GM15510 (cell line): ENCODE data around the gene DZIP1L.

ENCODE experiments used
- POLR2A ChIP-seq: IDR thresholded peaks from 3 replicates; pipeline ENCODE4 v1.6.1; 2011; ENCODE audit warnings: borderline replicate concordance; ENCODE audit not compliant: insufficient read length; ENCODE audit errors: extremely low read depth

Gene DZIP1L

DNA sequence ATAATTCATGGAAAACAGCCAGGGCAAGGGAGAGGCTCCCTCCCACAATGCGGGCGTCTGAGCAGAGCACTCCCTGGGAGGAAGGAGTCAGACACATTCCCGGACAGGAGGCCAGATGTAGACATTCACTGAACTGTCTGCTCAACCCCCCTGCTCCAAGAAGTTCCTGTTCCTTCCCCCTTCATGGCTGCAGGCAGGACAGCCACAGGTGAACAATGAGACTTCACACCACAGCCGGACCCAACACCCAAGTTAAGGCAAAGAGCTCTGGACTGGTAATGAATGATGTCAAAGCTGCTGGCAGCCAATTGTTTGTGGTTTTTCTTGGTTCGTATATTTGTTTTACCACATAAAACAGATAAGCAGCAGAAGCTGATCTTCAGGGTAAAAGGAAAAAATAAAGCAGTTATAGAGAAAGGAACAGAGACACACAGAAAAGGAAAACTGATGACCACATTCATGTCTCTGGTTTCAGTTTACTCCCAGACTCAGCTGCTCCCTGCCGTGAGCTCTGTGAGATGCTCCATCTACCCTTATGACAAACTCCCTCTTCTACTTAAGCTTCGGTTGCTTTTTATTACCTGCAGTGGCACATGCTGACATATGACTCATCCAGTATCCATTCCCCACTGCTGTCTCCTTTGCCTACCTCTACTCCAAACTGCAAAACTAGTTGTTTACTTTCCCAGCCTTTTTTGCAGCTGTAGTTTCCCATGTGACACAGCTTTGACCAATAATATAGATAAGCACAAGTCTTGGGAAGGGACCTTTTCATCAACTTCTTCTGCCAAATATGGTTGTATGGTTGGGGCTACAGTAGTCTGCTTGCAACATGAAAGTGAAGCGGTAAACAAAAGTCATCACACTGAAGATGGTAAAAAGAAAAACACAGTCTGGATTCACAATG, 33.1 kb downstream of the DZIP1L start:
- TF ChIP-seq POLR2A = no peak

DNA sequence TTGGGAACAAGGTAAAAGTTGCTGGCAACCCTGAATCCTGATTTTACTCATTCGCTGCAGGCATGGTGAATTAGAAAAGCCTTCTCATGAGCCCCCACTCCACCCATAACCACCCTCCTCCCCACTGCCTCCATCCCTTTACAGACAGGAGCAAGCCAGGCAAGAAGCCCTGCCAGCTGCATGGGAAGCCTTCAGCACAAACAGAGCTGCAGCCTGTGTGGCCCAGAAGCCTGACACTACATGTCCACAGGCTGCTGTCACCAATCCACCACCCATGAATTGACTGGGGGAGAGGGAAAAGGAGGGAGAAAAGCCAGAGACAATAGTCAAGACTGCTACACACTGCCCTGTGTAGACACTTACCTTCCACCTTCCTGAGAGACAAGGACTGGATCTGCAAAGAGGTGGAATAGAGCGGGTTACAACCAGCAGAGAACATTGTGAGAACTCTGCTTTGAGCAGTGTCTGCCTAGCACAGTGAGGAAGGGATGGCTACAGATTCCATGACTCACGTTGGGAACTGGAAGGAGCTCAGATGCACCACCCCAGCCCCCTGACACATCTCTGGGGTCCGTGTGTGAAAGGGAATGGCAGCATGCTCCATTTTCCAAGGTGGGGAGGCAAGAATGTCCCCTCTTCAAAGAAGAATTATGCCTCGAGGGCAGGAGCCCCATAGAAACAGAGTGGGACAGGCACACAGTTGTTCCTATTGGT, 33.9 kb downstream of the DZIP1L start:
- TF ChIP-seq POLR2A = no peak

DNA sequence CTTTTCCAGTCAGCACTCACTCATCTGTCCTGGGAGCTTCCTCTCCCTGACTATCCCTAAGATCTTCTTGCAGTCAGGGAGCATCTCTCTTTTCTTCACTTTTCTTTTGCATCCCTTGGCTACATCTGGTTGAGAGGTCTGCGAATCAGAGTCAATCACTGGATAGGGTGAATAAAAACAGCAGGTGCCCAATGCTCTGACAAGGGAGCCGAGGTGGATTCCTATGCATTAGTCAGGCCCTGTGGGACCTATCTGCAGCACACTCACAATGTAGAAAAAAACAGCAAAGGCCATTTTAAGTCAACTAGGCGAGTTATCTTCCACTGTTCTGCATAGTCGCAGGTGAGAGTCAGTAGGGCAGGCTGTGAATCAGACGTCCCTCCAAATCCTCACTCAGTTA, 35.5 kb downstream of the DZIP1L start:
- no peak for TF ChIP-seq POLR2A

- no peak for TF ChIP-seq POLR2A
Observed at GRCh38 chr3:138078901-138079344, 36.5 kb downstream of the DZIP1L start.

GRCh38 chr3:138078096-138078495, 37.3 kb downstream of the DZIP1L start:
- TF ChIP-seq POLR2A = no peak

DNA sequence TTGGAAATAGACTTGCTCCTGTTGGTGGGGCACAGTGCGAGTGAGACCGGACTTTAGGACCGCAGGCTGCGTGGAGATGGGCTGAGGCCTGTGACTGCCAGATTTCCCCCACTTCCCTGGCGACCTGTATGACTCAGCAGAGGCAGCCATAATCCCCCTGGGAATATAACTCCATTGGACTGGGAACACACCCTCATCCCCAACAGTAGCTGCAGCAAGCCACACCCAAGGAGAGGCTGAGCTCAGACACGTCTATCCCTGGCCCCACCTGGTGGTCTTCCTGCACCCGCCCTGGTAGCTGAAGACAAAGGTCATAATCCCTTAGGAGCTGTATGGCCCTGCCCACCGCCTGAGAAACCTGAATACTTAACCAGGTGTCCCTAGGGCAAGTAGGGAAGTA, 42.6 kb downstream of the DZIP1L start:
- TF ChIP-seq POLR2A = no peak

DNA sequence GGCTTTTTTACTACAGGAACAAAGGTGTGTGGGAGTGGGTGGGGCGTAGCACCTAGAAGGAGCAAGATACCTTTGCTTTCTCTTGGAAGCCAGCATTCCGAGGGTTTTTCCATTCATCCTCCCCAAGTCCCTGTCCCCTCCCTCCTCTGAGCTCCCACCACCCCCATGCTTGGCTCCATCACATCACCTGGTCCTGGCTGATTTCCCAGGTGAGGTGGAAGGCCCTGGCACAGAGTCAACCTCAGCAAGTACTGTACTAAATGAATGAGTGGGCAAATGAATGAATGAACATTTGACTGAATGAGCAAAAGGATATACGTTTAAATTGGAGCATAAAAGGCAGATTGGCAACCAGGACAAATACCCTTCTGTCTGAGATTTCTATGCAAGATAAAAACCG, 45.4 kb downstream of the DZIP1L start:
- TF ChIP-seq POLR2A = no peak

DNA sequence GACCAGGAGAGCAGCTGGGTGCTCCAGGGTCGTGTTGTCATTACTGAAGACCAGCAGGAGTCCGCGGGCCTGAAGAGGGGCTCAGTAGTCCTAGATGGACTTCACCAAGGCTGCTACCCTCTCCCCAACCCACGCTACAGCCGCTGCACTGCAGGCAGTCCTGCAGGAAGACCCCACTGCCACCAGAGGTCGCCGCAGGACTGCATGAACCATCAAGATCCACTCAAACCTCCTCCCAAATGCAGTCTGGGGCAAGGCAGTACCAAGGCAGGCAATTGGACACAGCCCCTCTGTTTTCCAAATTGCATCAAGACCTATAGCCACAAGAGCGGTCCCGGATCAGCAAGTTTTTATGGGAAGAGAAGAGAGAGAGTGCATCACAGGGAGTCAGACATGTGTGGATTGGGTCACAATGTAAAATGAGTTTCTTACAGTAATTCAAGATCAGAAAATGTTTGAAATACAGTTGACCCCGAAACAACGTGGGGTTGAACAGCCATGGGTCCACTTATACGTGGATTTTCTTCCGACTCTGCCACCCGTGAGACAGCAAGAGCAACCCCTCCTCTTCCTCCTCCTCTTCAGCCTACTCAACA, 46.7 kb downstream of the DZIP1L start:
- no peak for TF ChIP-seq POLR2A

- TF ChIP-seq POLR2A = no peak
Observed at GRCh38 chr3:138068046-138068445, 47.4 kb downstream of the DZIP1L start.

DNA sequence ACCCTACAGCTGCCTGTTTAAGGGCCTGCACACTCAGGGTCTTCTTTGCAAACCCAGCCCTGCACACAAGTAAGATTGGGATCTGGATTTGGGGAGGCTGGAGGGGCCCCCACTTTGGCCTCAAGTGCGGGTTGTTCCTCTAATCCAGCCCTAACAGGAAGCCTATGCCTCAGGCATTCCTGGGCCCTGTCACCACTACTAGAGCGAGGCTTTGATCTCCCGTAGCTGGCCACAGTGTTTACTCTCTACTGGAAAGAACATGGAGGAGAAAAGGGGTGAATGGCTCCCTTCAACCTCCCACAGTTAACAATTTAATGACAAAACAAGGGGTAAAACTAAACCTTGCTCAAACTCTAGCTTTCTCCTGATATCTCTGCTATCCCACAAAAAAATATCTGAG, 48.4 kb downstream of the DZIP1L start:
- TF ChIP-seq POLR2A = no peak

- TF ChIP-seq POLR2A = no peak
Observed at GRCh38 chr3:138066383-138066782, 49.0 kb downstream of the DZIP1L start.

DNA sequence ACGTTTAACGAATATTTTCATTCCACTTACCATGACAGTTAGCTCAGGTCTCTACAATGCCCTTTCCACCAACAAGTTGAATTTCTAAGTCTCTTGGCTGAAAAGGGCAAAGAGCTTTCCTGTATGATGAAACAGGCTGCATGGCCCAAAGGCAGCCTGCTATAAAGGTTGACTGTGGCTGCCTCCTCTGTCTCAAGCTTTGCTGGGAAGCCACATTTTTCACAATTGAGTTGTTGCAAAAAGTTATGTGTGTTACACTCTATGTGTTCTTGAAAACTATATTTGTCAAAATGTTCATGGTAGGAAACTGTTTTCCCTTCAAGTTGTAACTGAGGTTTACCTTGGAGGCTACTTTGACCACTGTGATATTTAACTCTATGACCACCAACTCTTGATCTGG, 49.5 kb downstream of the DZIP1L start:
- TF ChIP-seq POLR2A = no peak

GRCh38 chr3:138063416-138063815, 52.0 kb downstream of the DZIP1L start:
- no peak for TF ChIP-seq POLR2A

DNA sequence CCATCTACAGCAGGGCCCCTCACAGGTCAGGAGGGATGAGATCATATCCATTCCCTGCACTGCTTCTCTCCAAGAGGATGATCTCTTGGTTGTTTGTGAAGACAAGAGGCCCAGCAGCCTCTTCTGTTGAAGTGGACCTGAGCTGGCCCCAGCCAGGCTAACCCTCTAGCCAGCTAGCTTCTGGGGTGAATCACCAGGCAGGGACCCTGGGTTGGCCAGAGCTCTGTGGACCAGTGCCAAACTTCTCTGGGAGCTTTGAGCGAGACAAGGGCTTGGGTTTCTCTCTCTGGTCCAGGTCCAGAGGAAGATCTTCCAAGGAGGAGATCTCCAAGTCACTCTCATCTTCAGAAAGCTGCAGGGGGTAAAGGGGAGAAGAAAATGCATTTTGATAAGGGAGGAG, 52.8 kb downstream of the DZIP1L start:
- no peak for TF ChIP-seq POLR2A

- no peak for TF ChIP-seq POLR2A
Observed at GRCh38 chr3:138062037-138062436, 53.4 kb downstream of the DZIP1L start.
